Naive thymus-derived CD8-positive, alpha-beta T cell (primary cell): ENCODE measurements around the gene RER1. TPM values are rescaled to one million over a fixed set of nuclear protein-coding genes. Genes with fewer than 3 reads are reported as not detected.

ENCODE experiments used
- ATAC-seq, 2 donors: fragments of 150-1000 bp; cut with Tn5 transposase in 1 of 2; sonication (Bioruptor Pico), chemical (Tn5 transposase) in 1 of 2; 1 replicate in 1 of 2; 2 replicates in 1 of 2; pipeline ENCODE4 v1.10.0; 2021; ENCODE audit warnings: mild to moderate bottlenecking in 2 of 2, moderate library complexity in 2 of 2
- POLR2A ChIA-PET: fragments of 350-600 bp; sonication (Branson Sonifier 250); formaldehyde crosslinking; loops from one replicate; lab custom pipeline; 2021; ENCODE audit warnings: antibody characterized with exemption; lab: Charles Lee
- DNase-seq, 10 donors: peaks; one replicate each; pipeline versions ENCODE4 v3.0.0 to v3.0.0-alpha.2; 2020 to 2022
- H3K27ac Mint-ChIP-seq, 10 donors: one replicate each; pipeline ENCODE4 v1.8.0; 2020 to 2022; ENCODE audit warnings: mild to moderate bottlenecking in 10 of 10, mixed read lengths in 10 of 10, moderate library complexity in 4 of 10, inconsistent platforms in 1 of 10
- H3K27me3 Mint-ChIP-seq, 5 donors: one replicate each; pipeline ENCODE4 v1.8.0; 2021 to 2022; ENCODE audit warnings: mixed read lengths in 5 of 5
- H3K36me3 Mint-ChIP-seq, 3 donors: one replicate each; pipeline ENCODE4 v1.8.0; 2020 to 2022; ENCODE audit warnings: mixed read lengths in 3 of 3, mild to moderate bottlenecking in 2 of 3, inconsistent platforms in 1 of 3
- H3K4me1 Mint-ChIP-seq, 4 donors: one replicate each; pipeline ENCODE4 v1.8.0; 2021 to 2022; ENCODE audit warnings: mixed read lengths in 4 of 4
- H3K4me3 Mint-ChIP-seq, 10 donors: one replicate each; pipeline ENCODE4 v1.8.0; 2020 to 2022; ENCODE audit warnings: mild to moderate bottlenecking in 10 of 10, mixed read lengths in 10 of 10, moderate library complexity in 6 of 10, inconsistent platforms in 1 of 10
- H3K9me3 Mint-ChIP-seq, 9 donors: one replicate each; pipeline ENCODE4 v1.8.0; 2020 to 2022; ENCODE audit warnings: mixed read lengths in 9 of 9, mild to moderate bottlenecking in 3 of 9, inconsistent platforms in 1 of 9, moderate library complexity in 1 of 9
- polyA plus RNA-seq, 3 donors: library from polyadenylated mRNA; unstranded; fragments of 300-500 nt; fragmentation: Illumina TruSeq; gene quantifications; one replicate each; pipeline ENCODE4 v1.2.3, GENCODE V29; 2021
- total RNA-seq, 8 experiments: library from RNA in 2 of 8; stranded (reverse) in 2 of 8; gene quantifications; one replicate each; pipeline ENCODE4 v1.2.3 and lab custom pipeline; 2021 to 2026

The RER1 gene
- total and polyA plus RNA-seq, 5 experiments from 2014 or later, result 118 to 146 (median 131) TPM

DNA sequence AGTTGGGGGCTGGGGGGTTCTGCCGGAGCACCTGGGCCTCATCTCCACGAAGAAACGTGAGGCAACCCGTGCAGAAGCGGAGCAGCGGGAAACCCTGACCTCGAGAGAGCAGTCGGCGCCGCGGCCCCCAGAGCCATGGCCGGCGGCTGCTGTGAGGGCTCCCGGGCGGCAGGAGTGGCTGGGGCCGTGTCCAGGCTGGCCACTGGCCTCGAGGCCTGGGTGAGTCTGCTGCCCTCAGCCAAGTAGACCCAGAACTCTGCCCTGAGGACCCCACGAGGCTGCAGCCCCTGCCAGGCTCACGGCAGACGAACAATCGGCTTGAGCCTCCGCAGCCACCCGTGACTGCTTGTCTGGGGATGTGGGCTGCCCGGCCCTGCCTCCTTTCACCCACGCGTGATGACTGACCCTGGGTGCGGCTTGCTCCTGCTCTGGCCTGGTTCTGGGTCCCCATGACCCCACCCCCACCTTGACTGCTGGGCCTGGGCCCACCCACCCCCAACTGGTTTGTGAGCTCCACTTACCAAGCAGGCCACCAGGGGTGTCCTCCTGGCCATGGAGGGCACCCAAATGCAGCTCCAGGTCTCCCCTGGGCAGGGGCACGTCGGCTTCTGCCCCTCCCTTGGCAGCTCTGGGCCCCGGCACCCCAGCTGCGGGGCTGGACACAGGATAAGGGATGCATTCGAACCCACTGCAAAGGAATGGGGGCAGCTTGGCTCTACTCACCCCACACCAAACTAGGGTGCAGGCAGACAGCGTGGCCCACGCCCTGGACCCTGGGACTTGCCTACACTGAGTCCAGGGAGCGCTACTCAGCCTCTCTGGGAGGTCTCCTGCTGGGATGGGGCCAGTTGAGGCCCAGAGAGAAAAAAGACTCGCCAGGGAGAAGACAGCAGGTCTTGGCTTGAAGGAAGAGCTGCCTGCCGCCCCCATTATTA is 34.5 kb upstream of the RER1 start:
- no peak overlapping the region for H3K4me3 Mint-ChIP-seq
- POLR2A ChIA-PET, result no interaction called here
- H3K27me3 Mint-ChIP-seq, result no peaks in the 10 kb centered on the region
- ATAC-seq (no peak), DNase-seq (peak in 2 of 10 donors; percentile 3 to 65)
- peaks cover 0 to 3% (median 0%) of the 10 kb centered on the region in 4 donors for H3K4me1 Mint-ChIP-seq
- peak overlapping the region in 1 of 10 donors; percentile 33 for H3K27ac Mint-ChIP-seq
- H3K36me3 Mint-ChIP-seq, result peaks cover 1 to 5% (median 2%) of the 10 kb centered on the region in 3 donors
- H3K9me3 Mint-ChIP-seq, result peaks cover 0 to 2% (median under 1%) of the 10 kb centered on the region in 9 donors

- Mint-ChIP-seq H3K27me3 (no peaks in the 10 kb centered on the region), H3K36me3 (peaks cover 3 to 7% (median 4%) of the 10 kb centered on the region in 3 donors), H3K4me3 (no peak overlapping the region), H3K27ac (no peak overlapping the region), H3K9me3 (peaks cover 0 to 11% (median 5%) of the 10 kb centered on the region in 9 donors), H3K4me1 (peaks cover 0 to 3% (median 0%) of the 10 kb centered on the region in 4 donors)
- no peak for ATAC-seq
- DNase-seq, result peak in 2 of 10 donors; percentile 2 to 43
- POLR2A ChIA-PET, result no interaction called here
Observed at GRCh38 chr1:2358072-2358471, 33.6 kb upstream of the RER1 start.

GRCh38 chr1:2358651-2359640 is 32.7 kb upstream of the RER1 start:
- Mint-ChIP-seq H3K36me3 (peaks cover 3 to 13% (median 7%) of the 10 kb centered on the region in 3 donors), H3K27me3 (no peaks in the 10 kb centered on the region), H3K27ac (no peak overlapping the region), H3K4me1 (peaks cover 0 to 3% (median 0%) of the 10 kb centered on the region in 4 donors), H3K4me3 (no peak overlapping the region), H3K9me3 (peaks cover 0 to 20% (median 9%) of the 10 kb centered on the region in 9 donors)
- ATAC-seq (no peak), DNase-seq (peak in 2 of 10 donors; percentile 2 to 50)
- POLR2A ChIA-PET, result no interaction called here

GRCh38 chr1:2360588-2361364 is 30.9 kb upstream of the RER1 start:
- Mint-ChIP-seq H3K27me3 (no peaks in the 10 kb centered on the region), H3K9me3 (peaks cover 0 to 22% (median 10%) of the 10 kb centered on the region in 9 donors), H3K4me3 (no peak overlapping the region), H3K4me1 (peaks cover 0 to 3% (median 0%) of the 10 kb centered on the region in 4 donors), H3K27ac (peak overlapping the region in 1 of 10 donors; percentile 78), H3K36me3 (peaks cover 3 to 15% (median 9%) of the 10 kb centered on the region in 3 donors)
- POLR2A ChIA-PET, result no interaction called here
- peak in 1 of 10 donors; percentile 35 for DNase-seq
- no peak for ATAC-seq

DNA sequence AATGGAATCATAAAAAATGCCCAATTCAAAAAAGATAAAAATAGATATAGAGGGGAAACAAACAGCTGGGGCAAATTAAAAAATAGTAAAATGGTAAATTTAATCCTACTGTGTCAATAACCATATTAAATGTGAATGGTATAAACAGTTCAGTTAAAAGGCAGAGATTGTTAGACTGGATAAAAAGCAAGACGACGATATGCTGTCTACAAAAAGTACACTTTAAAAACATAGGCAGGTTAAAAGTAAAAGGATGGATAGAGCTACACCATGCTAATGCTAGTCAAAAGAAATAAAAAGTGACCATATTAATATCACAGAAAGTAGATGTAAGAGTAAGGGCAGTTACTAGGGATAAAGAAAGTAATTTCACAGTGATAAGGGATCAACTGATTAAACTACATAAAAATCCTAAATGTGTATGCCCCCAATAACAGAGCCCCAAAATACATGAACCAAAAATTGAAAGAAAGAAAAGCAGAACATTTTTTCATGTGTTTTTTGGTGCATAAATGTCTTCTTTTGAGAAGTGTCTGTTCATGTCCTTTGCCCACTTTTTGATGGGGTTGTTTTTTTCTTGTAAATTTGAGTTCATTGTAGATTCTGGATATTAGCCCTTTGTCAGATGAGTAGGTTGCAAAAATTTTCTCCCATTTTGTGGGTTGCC is 27.7 kb upstream of the RER1 start:
- ATAC-seq, result no peak
- H3K4me1 Mint-ChIP-seq, result peaks cover 0 to 3% (median 0%) of the 10 kb centered on the region in 4 donors
- peaks cover 3 to 15% (median 9%) of the 10 kb centered on the region in 3 donors for H3K36me3 Mint-ChIP-seq
- DNase-seq, result no peak
- no peak overlapping the region for H3K4me3 Mint-ChIP-seq
- H3K27me3 Mint-ChIP-seq, result no peaks in the 10 kb centered on the region
- POLR2A ChIA-PET, result no interaction called here
- no peak overlapping the region for H3K27ac Mint-ChIP-seq
- peaks cover 0 to 22% (median 10%) of the 10 kb centered on the region in 9 donors for H3K9me3 Mint-ChIP-seq

GRCh38 chr1:2368053-2368744 is 23.4 kb upstream of the RER1 start:
- ATAC-seq, result no peak
- Mint-ChIP-seq H3K27me3 (no peaks in the 10 kb centered on the region), H3K27ac (no peak overlapping the region), H3K36me3 (peaks cover 4 to 10% (median 5%) of the 10 kb centered on the region in 3 donors), H3K4me3 (no peak overlapping the region), H3K9me3 (peaks cover 0 to 10% (median 5%) of the 10 kb centered on the region in 9 donors), H3K4me1 (no peaks in the 10 kb centered on the region)
- POLR2A ChIA-PET, result interaction anchor here (0.8 kb wide), 1 partner anchor 47 kb away, joined by 3 read pairs; no protein-coding TSS in a partner anchor
- peak in 1 of 10 donors; percentile 26 for DNase-seq

DNA sequence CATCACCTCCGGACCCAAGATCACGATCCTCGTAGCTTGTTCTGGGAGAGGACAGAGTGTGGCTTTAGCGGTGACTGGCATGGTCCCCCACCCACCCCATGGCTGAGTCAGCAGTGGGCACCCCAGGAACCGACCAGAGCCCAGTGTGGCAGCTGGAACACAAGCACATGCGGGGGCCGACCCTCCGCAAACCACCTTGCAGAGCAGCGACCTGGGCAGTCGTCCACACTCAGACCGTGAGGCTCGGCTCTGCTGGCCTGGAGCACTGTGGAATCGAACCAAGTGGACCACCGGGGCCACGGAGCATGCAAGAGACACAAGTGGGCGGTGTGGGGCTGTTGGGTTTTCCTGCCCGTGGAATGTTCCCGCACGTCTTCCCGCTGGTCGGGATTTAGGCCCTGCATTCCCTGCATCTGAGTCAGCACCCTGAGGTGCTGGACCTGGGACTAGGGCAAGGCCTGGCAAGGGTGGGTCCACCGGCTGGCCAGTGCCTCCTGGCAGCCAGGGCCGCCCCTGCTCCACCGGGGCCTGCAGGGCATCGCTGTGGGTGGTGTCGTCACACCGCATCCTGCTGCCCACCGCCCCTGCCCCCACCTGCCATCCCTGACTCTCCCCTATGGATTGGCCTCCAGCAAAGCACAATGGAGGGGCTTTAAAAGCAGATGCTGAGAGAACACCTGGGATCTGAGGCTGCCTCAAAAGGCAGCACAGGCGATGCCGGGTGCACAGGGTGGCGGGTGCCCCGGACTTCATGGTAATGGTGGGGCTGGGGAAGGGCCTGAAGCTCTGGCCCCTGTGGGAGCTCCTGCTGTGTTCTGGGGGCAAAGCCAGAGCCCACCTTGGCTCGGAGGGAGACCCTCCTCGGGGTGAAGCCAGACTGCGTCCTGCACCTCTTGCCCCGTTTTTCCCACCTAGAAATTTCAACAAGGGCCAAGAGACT is 18.8 kb upstream of the RER1 start:
- peak overlapping the region in 1 of 10 donors; percentile 33 for H3K27ac Mint-ChIP-seq
- ATAC-seq (no peak), DNase-seq (peak in 1 of 10 donors; percentile 60)
- POLR2A ChIA-PET, result no interaction called here
- H3K36me3 Mint-ChIP-seq, result peaks cover 0 to 4% (median 4%) of the 10 kb centered on the region in 3 donors
- no peak overlapping the region for H3K4me3 Mint-ChIP-seq
- H3K9me3 Mint-ChIP-seq, result no peaks in the 10 kb centered on the region
- no peaks in the 10 kb centered on the region for H3K27me3 Mint-ChIP-seq
- no peaks in the 10 kb centered on the region for H3K4me1 Mint-ChIP-seq

DNA sequence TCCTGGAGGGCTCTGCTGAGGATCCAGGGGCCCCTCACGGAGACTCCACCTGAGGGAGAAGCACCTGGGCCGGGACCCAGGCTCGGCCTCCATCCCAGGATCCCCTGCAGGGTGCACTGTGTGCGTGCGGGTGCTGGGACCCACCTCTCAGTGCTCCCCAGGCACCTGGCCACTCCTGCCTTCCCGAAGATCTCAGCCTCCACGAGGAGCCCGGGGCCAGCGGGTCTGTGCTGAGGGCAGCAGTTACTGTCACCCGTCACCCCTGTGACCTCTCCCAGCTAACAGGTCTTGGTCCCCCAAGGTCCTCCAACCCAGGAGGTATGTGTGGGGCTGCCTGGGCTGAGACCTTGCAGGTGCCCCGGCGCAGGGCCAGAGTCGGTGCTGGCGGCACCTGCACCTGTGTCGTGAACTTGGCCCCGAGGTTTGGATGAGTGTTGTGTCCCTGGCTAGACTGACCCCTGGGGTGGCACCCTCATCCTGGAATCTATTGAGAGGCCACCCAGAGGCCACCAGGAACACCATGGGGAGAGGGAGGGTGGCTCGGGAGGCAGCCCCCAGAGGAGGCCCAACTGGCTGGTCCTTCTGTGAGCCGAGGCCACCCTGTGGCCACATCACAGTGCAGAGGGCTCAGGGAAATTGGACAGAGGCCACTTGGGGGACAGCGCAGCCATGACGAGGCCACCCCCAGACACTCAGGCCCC is 17.9 kb upstream of the RER1 start:
- POLR2A ChIA-PET, result no interaction called here
- H3K27me3 Mint-ChIP-seq, result no peaks in the 10 kb centered on the region

DNA sequence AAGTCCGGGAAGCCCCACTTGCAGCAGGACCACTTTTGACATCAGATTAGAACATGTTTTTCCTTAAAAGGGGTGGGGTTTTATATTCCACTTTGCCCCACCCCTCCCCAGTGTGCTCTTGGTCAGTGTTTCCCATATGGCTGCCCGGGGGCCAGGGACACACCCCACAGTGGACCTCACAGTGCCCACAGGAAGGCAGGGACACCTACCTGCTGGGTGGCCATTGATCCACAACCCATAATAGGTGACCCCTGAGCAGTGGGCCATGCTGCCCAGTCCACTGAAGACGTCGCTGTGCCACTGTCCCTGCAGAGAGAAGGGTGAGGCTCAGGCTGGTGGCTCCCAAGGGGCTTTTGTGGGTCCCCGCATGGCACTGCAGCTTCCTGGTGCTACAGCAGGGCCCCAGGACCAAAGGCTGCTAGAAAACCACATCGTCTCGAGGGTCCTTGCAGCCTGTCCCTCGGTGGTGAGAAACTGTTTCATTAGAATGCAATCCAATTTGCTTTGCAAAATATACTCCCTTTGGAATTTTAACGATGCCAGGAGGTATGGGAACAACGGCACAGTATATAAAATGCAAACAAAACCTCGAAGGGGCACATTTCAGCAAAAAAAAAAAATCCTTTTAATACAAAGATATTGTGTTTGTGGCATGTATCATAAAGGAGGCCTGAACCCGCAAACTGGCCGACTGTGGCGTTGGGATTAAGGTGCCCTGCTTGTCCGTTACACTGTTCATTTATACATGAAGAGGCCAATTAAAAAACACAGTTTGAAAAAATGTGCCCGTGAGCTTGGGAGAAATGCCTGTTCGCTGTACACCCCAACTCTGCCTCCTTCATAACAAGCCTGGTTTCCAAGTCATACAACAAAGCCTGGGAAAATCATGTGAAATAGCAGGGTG is 17.1 kb upstream of the RER1 start:
- DNase-seq (peak in 1 of 10 donors; percentile 52), ATAC-seq (no peak)
- H3K4me1 Mint-ChIP-seq, result peaks cover 0 to 3% (median 0%) of the 10 kb centered on the region in 4 donors
- peaks cover 0 to 4% (median 4%) of the 10 kb centered on the region in 3 donors for H3K36me3 Mint-ChIP-seq
- POLR2A ChIA-PET, result no interaction called here
- H3K27me3 Mint-ChIP-seq, result no peaks in the 10 kb centered on the region
- no peak overlapping the region for H3K4me3 Mint-ChIP-seq
- H3K27ac Mint-ChIP-seq, result no peak overlapping the region
- H3K9me3 Mint-ChIP-seq, result no peaks in the 10 kb centered on the region

More for the DNA sequence above, 17.9 kb upstream of the RER1 start:
- H3K4me3 Mint-ChIP-seq, result no peak overlapping the region
- H3K36me3 Mint-ChIP-seq, result peaks cover 0 to 4% (median 4%) of the 10 kb centered on the region in 3 donors
- ATAC-seq (no peak), DNase-seq (peak in 1 of 10 donors; percentile 56)
- H3K9me3 Mint-ChIP-seq, result no peaks in the 10 kb centered on the region
- peak overlapping the region in 1 of 10 donors; percentile 43 for H3K27ac Mint-ChIP-seq
- no peaks in the 10 kb centered on the region for H3K4me1 Mint-ChIP-seq
